ENCODE results near the gene SLC9A1.

SLC9A1 gene

GRCh38 chr1:27070390-27071048 lies 84.4 kb downstream of the SLC9A1 start:
- no peak for DNase-seq (ENCODE audit: low read depth)

GRCh38 chr1:27068922-27069321 lies 86.0 kb downstream of the SLC9A1 start:
- DNase-seq (ENCODE audit: low read depth), result no peak

DNA sequence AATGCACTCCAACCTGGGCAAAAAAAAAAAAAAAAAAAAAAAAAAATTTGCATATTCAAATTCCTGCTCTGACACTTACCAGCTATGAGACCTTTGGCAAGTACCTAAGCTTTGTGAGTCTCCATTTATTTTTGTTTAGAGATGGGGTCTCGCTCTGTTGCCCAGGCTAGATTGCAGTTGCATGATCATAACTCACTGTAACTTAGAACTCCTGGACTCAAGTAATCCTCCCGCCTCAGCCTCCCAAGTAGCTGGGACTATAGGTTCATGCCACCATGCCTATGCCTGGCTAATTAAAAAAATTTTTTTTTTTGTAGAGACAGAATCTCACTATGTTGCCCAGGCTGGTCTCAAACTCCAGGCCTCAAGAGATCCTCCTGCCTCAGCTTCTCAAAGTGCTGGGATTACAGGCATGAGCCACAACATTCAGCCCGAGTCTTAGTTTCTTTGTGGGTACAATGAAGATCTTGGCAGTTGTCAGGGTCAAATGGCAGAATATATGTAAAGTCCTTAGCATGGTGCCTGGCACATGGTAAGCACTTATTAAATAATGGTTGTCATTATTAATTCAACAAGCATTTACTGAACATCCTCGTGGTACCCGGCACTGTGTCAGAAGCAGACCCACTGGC lies 88.8 kb downstream of the SLC9A1 start:
- DNase-seq (ENCODE audit: low read depth), result no peak

GRCh38 chr1:27060891-27061290 lies 94.0 kb downstream of the SLC9A1 start:
- no peak for DNase-seq (ENCODE audit: low read depth)

GRCh38 chr1:27058966-27059669 lies 95.8 kb downstream of the SLC9A1 start:
- DNase-seq (ENCODE audit: low read depth), result no peak

GRCh38 chr1:27057801-27058625 lies 96.9 kb downstream of the SLC9A1 start:
- DNase-seq (ENCODE audit: low read depth), result no peak

DNA sequence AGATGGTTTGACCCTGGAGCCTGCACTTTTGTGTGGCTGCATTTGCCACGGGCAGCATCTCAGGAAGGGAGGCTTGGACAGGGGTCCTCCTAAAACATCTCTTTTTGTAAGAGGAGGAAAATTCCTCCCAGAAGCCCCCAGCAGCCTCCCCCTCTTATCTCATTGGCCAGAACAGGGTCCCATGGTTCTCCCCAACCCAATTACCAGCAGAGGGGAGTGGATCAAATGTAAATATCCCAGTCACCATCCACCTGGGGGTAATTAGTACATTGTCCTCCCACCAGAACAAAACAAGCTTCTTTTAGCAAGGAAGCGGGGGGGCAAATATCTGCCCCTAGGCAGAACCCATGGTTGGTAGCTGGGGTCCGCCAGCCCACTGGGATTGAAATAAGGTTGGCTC lies 97.5 kb downstream of the SLC9A1 start:
- DNase-seq (ENCODE audit: low read depth), result no peak

DNA sequence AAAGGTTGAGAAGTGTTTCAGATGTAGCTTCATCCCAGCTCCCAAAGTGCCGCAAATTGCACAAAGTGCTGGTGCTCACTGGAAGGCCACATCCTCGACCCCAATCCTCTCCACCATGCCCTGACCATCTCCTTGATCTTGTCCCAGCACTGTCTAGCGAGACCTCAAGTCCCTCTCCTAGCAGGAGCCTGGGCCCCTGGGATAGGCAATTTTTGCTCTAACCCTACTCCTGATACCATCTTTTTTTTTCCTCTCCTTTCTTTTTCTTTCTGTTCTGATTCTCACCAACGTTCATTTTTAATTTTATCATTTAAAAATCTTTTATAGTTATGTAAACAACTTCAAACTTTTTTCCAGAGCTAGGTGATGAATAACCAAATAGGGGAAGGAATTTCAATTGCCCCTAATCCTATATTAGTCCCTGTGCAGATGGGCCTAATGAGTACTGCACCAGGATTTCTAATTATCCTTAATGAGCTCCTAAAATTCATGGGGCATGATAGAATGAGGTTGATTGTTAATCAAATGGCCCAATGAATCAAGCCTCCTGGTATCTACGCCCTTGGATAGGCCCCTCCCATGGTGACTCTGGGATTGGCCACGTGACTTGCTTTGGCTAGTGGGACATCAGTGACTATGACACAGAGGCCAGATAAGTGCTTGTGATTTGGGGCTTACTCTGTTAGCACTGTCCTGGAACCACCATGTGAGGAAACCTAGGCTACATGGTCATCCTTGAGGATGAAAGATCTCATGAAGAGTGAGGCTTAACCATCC lies 100.8 kb downstream of the SLC9A1 start:
- DNase-seq (ENCODE audit: low read depth), result no peak

DNA sequence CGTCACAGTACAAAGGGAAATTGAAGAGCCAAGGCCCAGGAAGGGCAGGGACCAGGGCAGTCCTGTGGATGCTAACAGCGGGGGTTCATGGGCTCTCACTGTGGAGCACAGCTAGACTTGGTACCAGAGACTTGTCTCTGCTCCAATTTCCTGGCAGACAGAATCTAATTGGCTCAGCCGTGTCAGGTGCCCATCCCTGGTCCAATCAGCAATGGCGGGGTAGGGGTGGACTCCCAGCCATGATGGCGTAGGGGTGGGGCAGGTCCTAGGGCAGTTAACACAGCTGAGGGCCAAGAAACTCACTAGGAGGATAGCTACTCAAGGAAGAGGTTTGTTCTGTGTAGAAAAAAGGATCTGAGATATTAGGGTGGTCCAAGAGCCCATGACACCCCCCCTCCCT lies 102.4 kb downstream of the SLC9A1 start:
- no peak for DNase-seq (ENCODE audit: low read depth)

GRCh38 chr1:27049607-27050006 lies 105.3 kb downstream of the SLC9A1 start:
- no peak for DNase-seq (ENCODE audit: low read depth)

GRCh38 chr1:27049100-27049499 lies 105.8 kb downstream of the SLC9A1 start:
- DNase-seq (ENCODE audit: low read depth), result no peak

Measured in CMK (cell line).